Activated naive CD4-positive, alpha-beta T cell treated with anti-CD3 and anti-CD28 coated beads, Interleukin-2, amount 50 U/mL, for 24 hours (primary cell): ENCODE data around the gene DOK6.

ENCODE experiments used
- H3K27ac Mint-ChIP-seq: one replicate; pipeline ENCODE4 v1.8.0; 2021; ENCODE audit warnings: mild to moderate bottlenecking, mixed read lengths
- H3K27me3 Mint-ChIP-seq: one replicate; pipeline ENCODE4 v1.8.0; 2021; ENCODE audit warnings: mixed read lengths
- H3K36me3 Mint-ChIP-seq: one replicate; pipeline ENCODE4 v1.8.0; 2021; ENCODE audit warnings: mixed read lengths
- H3K4me1 Mint-ChIP-seq: one replicate; pipeline ENCODE4 v1.8.0; 2021; ENCODE audit warnings: mixed read lengths
- H3K4me3 Mint-ChIP-seq: one replicate; pipeline ENCODE4 v1.8.0; 2021; ENCODE audit warnings: mild to moderate bottlenecking, mixed read lengths
- H3K9me3 Mint-ChIP-seq: one replicate; pipeline ENCODE4 v1.8.0; 2021; ENCODE audit warnings: mixed read lengths

DOK6 gene

DNA sequence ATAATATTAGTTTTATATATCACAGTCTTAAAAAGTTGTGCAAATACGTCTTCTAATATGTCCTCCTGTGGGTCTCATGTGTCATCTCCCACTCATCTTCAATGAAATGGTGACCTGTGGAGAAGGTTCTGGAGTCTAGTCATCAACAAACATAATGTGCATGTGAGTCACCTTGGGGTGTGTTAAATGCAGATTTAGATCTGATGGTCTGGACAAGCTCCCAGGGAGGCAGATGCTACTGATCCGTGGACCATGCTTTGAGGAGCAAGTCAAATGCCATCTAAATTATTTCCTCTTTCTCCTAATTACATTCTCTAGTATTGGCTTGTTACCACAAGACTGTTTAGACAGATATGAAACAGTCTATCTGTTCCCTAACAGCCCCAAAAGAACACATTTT, 336.0 kb downstream of the DOK6 start:
- H3K4me3 Mint-ChIP-seq: no peak overlapping the region
- H3K9me3 Mint-ChIP-seq: no peaks in the 10 kb centered on the region
- peaks cover 6% of the 10 kb centered on the region for H3K36me3 Mint-ChIP-seq
- H3K27me3 Mint-ChIP-seq: no peaks in the 10 kb centered on the region
- H3K27ac Mint-ChIP-seq: no peak overlapping the region
- no peaks in the 10 kb centered on the region for H3K4me1 Mint-ChIP-seq

DNA sequence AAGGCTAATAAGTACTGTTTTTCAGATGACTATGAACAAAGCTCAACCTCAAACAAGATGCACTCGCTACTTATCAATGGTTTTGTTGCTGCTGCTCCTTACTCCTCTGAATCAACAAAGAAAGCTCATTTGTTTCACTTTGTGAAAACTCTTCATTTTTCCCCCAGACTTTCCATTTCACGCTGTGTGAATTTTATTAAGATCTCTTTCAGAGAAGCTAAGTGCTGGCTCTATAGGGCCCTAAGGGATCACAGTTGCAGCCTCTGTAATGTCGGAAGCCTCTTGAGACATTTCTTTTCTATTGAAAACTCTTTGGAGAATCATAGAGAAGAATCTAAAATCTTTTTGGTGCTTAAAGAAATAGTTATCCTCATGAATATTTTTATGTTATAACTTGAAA, 337.2 kb downstream of the DOK6 start:
- Mint-ChIP-seq H3K36me3 (peaks cover 2% of the 10 kb centered on the region), H3K27me3 (no peaks in the 10 kb centered on the region), H3K4me1 (no peaks in the 10 kb centered on the region), H3K27ac (no peak overlapping the region), H3K9me3 (no peaks in the 10 kb centered on the region), H3K4me3 (no peak overlapping the region)

DNA sequence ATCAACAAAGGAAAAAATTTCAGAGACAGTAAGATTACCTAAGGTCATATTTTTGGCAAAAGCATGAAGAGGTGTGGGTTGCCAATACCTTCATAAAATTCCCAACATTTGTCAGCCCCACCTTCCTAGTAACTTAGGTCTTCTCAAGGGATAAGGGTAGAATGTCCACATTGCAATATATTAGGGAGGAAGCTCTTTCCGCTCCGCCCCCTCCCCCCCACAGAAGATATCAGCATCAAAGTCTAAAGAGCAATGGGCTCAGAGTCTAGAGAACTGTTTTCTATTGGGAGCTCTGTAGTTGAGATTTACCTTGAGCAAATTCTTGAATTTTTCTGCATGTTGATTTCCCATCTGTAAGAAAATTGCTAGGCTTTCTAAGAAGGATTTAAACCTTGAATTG, 346.7 kb downstream of the DOK6 start:
- H3K4me1 Mint-ChIP-seq: no peaks in the 10 kb centered on the region
- H3K27me3 Mint-ChIP-seq: no peaks in the 10 kb centered on the region
- H3K9me3 Mint-ChIP-seq: no peaks in the 10 kb centered on the region
- no peak overlapping the region for H3K27ac Mint-ChIP-seq
- H3K4me3 Mint-ChIP-seq: no peak overlapping the region
- H3K36me3 Mint-ChIP-seq: peaks cover 7% of the 10 kb centered on the region

DNA sequence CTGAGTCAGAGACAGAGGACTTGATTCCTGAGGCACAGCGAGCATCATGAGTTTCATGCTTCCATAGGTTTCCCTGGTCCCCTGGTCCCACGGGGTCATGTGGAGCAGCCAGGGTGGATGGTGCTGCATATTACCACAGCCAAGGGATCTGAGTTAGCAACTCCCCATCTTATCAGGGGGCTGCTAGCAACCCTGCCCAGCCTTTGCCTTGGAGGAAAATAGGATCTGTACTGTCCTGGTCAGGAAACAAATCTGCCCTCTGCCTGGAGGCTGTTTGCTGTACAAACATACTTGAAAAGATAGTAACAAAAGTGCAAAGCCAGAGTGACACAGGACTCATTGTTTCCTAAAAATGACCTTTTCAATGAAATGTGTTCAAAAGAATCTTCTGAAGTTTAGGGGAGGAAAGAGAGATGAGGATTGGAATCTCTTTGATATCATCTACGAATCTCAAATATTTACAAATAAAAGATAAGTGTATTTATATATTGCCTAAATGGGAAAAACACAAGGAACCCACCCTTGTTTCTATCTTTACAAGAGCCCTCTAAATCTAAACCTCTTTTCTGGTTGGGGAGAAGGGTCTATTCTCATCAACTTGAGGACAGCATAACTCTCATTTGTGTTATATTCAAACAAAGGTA, 352.2 kb downstream of the DOK6 start:
- peaks cover 23% of the 10 kb centered on the region for H3K9me3 Mint-ChIP-seq
- H3K27me3 Mint-ChIP-seq: no peaks in the 10 kb centered on the region
- peaks cover 38% of the 10 kb centered on the region for H3K4me1 Mint-ChIP-seq
- no peak overlapping the region for H3K27ac Mint-ChIP-seq
- no peak overlapping the region for H3K4me3 Mint-ChIP-seq
- peaks cover 20% of the 10 kb centered on the region for H3K36me3 Mint-ChIP-seq

DNA sequence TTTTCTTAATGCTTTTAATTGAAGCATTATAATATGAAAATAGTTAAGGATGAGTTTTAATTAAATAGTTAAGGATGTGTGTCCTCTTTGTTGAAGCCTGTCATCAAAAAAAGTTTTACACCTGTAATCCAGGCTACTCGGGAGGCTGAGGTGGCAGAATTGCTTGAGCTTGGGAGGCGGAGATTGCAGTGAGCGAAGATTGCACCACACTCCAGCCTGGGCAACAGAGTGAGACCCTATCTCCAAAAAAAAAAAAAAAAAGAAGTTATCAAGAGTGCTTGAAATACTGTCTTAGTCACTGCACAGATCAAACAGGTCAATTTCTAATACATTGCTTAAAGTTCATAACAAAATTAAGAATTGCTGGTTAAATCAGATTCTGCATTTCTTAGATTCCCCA, 353.4 kb downstream of the DOK6 start:
- peaks cover 47% of the 10 kb centered on the region for H3K4me1 Mint-ChIP-seq
- H3K9me3 Mint-ChIP-seq: peaks cover 23% of the 10 kb centered on the region
- peaks cover 20% of the 10 kb centered on the region for H3K36me3 Mint-ChIP-seq
- no peaks in the 10 kb centered on the region for H3K27me3 Mint-ChIP-seq
- H3K27ac Mint-ChIP-seq: no peak overlapping the region
- H3K4me3 Mint-ChIP-seq: no peak overlapping the region

DNA sequence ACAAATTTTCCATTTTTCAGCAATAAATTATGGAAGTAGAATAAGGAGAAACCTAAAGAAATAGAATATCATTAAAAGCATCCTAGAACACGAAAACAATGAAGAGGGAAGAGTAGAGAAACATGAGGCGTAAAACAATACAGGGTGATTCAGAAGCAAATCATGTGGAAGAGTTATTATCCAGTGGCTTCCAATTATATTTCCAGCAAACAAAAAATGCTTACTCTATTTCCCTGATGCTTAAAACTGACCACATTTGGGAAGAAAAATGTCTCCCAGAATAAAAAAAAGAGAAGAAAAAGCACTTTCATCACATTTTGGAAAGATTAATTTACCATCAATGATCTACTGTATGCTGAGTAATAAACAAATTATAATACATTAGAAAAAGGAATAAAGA, 354.4 kb downstream of the DOK6 start:
- H3K27ac Mint-ChIP-seq: no peak overlapping the region
- peak overlapping the region; percentile 3 for H3K4me3 Mint-ChIP-seq
- H3K4me1 Mint-ChIP-seq: peaks cover 47% of the 10 kb centered on the region
- peaks cover 17% of the 10 kb centered on the region for H3K36me3 Mint-ChIP-seq
- peaks cover 23% of the 10 kb centered on the region for H3K9me3 Mint-ChIP-seq
- H3K27me3 Mint-ChIP-seq: no peaks in the 10 kb centered on the region

DNA sequence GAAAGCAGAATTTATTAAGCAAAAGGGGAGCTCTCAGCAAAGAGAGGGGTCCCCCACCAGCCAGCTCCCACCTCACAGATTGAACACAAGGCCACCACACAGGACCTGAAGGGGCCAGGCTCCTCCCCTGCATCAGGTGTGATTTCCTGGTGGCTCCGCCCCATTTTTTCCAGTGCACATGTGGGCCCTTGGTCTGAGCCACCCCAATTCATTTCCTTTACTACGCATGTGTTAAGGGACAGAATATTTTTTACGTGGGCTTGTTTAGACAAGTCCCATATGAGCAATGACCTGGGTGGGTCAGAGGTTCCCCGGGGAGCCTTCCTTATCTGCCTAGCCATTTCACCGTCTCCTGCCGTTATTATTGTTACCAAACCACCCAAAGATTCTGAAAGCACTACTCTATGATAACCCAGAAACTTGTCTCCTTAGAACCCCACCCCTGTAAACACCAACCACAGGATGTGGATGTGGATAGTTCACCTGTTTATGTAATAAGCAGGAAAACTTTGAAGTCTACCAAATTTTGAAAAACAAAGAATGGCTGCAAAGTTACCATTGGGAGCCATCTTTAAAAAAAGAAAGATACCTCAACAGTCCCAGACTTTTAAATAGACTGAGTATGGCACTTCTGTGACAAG, 355.3 kb downstream of the DOK6 start:
- Mint-ChIP-seq H3K4me3 (peak overlapping the region; percentile 27), H3K9me3 (peaks cover 23% of the 10 kb centered on the region), H3K27ac (peak overlapping the region; percentile 10), H3K36me3 (peaks cover 13% of the 10 kb centered on the region), H3K27me3 (no peaks in the 10 kb centered on the region), H3K4me1 (peaks cover 47% of the 10 kb centered on the region)

DNA sequence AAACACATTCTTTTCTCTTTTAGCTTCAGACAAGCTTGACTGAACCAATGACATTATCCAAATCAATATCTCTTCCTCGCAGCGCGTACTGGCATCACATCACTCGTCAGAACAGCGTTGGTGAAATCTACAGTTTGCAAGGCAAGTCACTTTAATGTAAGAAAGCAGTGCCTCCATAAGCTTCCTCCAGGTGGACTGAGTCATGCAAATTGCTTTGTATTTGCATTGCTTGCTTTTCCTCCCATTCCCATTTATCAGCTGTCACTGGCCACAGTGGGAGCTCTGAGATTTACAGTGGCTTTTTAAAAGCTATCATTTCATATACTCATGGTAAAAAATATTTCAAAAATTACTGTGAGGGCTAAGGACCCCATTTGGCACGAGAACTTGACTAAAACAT, 357.0 kb downstream of the DOK6 start:
- Mint-ChIP-seq H3K36me3 (peaks cover 13% of the 10 kb centered on the region), H3K27me3 (no peaks in the 10 kb centered on the region), H3K9me3 (peaks cover 23% of the 10 kb centered on the region), H3K27ac (no peak overlapping the region), H3K4me3 (no peak overlapping the region), H3K4me1 (peaks cover 47% of the 10 kb centered on the region)

DNA sequence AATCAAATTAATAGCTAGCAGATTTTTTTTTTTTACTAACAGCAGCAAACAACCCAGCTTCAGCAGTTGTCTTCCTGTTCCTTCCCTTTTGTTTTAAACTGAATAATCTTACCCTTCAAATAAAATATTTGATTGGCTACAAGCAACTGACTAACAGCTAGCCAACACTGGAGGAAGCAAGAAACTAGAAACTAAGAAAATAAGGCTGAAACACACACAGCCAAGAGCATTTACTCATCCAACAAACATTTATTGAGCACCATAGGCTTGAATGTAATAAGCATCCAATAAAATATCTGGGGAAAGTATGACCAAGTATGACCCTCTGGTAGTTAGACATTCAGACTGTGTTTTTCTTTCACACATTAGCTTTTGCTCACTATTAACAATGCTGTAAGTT, 357.8 kb downstream of the DOK6 start:
- H3K4me1 Mint-ChIP-seq: peaks cover 44% of the 10 kb centered on the region
- H3K27ac Mint-ChIP-seq: no peak overlapping the region
- H3K27me3 Mint-ChIP-seq: no peaks in the 10 kb centered on the region
- H3K9me3 Mint-ChIP-seq: peaks cover 23% of the 10 kb centered on the region
- H3K4me3 Mint-ChIP-seq: no peak overlapping the region
- peaks cover 13% of the 10 kb centered on the region for H3K36me3 Mint-ChIP-seq

DNA sequence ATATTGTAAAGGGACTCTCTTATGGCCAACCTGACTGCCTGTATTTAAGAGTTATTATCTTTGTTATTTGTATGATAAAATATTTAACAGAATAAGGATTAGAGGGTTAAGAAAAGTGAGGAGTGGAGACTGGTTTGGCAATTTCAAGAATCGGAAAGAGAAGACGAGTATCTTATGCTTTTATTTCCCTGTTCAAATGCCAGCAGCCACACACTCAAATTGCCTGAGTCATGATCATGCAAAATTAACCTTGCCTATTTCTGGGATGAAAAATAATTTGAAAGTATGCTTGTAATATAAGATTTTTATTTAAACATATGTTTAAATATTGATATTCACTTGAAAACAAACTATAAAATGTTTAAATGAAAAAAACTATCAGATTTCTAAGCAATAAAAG, 358.4 kb downstream of the DOK6 start:
- no peak overlapping the region for H3K4me3 Mint-ChIP-seq

DNA sequence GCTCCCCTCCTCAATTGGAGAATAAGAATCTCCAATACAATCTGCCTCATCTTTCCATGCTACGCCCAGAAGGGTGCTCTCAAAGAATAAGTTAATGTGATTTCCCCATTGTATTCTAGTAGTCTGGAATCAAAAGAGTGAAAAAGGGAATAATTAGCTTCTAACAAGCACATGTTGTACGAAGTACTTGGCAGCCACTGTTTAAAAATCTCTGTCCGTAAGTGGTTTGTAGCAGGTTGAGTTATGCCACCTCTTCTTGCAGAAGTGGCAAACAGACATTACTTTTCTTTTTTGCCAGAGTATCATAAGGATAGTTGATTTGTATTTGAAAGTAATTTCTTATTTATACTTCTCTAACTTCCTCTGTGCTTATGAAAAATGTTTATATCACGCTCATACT, 362.3 kb downstream of the DOK6 start:
- H3K27ac Mint-ChIP-seq: no peak overlapping the region
- H3K4me3 Mint-ChIP-seq: no peak overlapping the region
- no peaks in the 10 kb centered on the region for H3K27me3 Mint-ChIP-seq
- H3K4me1 Mint-ChIP-seq: peaks cover 8% of the 10 kb centered on the region
- H3K36me3 Mint-ChIP-seq: peaks cover 6% of the 10 kb centered on the region
- no peaks in the 10 kb centered on the region for H3K9me3 Mint-ChIP-seq

More for the DNA sequence above, 358.4 kb downstream of the DOK6 start:
- H3K36me3 Mint-ChIP-seq: peaks cover 13% of the 10 kb centered on the region
- H3K9me3 Mint-ChIP-seq: peaks cover 23% of the 10 kb centered on the region
- H3K27ac Mint-ChIP-seq: no peak overlapping the region
- H3K27me3 Mint-ChIP-seq: no peaks in the 10 kb centered on the region
- peaks cover 43% of the 10 kb centered on the region for H3K4me1 Mint-ChIP-seq

DNA sequence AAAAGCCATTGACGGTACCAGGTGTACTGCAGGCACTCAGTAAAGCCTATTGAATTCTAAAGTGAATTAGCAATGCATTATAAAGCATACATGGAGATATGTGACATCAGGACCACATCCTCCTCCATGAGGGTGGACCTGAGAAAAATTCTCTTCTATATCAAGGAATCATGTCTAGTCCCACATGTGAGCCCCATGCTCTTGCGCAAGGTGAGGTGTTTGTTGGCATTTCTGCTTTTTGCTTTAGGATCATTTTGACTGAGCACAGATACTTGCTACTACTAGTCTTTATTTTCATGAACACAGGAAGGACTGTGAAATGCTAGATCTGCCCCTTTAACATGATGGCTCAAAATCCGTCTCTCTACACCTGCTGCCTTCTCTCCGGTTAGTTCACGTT, 363.1 kb downstream of the DOK6 start:
- Mint-ChIP-seq H3K4me3 (no peak overlapping the region), H3K4me1 (no peaks in the 10 kb centered on the region), H3K9me3 (no peaks in the 10 kb centered on the region), H3K36me3 (peaks cover 6% of the 10 kb centered on the region), H3K27me3 (no peaks in the 10 kb centered on the region), H3K27ac (no peak overlapping the region)

DNA sequence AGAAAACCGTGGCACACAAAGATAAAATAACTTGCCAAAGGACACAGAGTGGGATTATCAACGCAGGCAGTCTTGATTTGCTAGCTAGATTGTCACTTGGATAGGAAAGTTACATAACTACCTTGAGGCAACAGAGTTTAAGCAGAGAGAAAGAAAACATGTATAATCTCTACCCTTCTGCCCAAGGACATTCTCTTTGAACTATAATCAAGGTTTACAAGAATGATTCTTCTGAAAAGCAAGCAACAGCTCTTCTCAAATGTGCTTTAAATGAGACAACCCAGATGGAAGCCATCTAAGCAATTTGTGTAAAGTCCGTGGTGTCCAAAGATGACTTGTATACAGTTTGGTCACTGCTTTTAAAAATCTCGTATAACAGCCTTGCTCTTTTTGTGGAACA, 369.6 kb downstream of the DOK6 start:
- Mint-ChIP-seq H3K27me3 (no peaks in the 10 kb centered on the region), H3K4me3 (no peak overlapping the region), H3K9me3 (peaks cover 11% of the 10 kb centered on the region), H3K27ac (no peak overlapping the region), H3K36me3 (peaks cover 17% of the 10 kb centered on the region), H3K4me1 (peaks cover 11% of the 10 kb centered on the region)

DNA sequence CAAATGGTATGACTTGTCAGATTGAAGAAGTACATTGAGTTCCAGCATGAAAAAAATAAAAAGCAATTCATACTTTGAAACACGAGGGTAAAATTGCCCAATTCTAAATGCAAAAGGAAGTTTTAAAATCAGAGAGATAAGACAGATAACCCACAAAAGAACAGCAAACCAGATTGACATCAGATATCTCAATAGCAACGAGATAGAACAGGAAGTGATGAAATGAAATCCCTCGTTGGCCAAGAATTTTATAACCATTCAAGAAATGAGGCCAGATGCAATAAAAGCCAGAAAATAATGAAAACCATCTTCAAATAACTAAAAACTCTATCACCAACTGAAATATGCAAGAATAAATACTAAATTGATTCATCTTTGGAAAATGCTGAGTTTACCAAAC, 374.1 kb downstream of the DOK6 start:
- Mint-ChIP-seq H3K27me3 (no peaks in the 10 kb centered on the region), H3K27ac (peak overlapping the region; percentile 15), H3K4me1 (peaks cover 11% of the 10 kb centered on the region), H3K9me3 (peaks cover 11% of the 10 kb centered on the region), H3K36me3 (peaks cover 13% of the 10 kb centered on the region), H3K4me3 (no peak overlapping the region)

DNA sequence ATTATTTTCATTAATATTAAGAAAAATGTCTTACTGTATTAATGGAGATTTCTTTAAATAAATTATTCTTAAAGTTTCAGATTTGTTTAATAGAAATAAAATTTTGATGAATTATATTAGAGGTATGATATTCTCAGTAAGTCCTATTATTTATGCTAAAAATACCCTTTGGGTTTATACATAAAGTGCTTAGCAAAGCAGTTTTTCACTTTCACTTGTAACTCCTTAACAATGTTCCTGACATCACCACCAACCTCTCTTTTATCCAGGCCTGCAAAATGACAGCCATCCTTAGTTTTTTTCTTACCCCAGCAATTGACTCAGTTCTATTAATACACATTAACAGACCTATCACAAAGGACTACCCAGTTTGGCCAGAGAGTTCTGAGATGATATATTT, 376.6 kb downstream of the DOK6 start:
- Mint-ChIP-seq H3K9me3 (peaks cover 10% of the 10 kb centered on the region), H3K27ac (no peak overlapping the region), H3K4me1 (peaks cover 11% of the 10 kb centered on the region), H3K27me3 (no peaks in the 10 kb centered on the region), H3K4me3 (no peak overlapping the region), H3K36me3 (peaks cover 8% of the 10 kb centered on the region)

DNA sequence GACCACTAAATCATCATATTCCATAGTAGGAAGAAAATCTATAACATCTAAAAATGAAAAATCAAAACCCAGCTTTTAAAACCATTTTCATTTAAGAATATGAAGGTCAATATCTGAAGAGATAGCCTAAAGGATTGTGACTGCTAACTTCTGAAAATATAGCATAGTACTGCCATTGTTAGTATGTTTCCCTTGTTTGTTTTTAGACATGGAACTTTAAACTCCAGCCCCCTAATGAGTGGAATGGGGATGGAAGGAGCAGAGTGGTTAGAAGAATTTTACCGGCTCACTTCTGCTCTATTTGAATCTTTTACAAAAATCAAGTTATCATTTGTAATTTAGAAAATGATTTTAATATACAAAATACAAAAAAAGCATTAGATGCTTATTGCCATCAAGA, 378.0 kb downstream of the DOK6 start:
- H3K27ac Mint-ChIP-seq: no peak overlapping the region
- peaks cover 5% of the 10 kb centered on the region for H3K9me3 Mint-ChIP-seq
- H3K4me1 Mint-ChIP-seq: peaks cover 11% of the 10 kb centered on the region
- H3K27me3 Mint-ChIP-seq: no peaks in the 10 kb centered on the region
- H3K36me3 Mint-ChIP-seq: no peaks in the 10 kb centered on the region
- no peak overlapping the region for H3K4me3 Mint-ChIP-seq

DNA sequence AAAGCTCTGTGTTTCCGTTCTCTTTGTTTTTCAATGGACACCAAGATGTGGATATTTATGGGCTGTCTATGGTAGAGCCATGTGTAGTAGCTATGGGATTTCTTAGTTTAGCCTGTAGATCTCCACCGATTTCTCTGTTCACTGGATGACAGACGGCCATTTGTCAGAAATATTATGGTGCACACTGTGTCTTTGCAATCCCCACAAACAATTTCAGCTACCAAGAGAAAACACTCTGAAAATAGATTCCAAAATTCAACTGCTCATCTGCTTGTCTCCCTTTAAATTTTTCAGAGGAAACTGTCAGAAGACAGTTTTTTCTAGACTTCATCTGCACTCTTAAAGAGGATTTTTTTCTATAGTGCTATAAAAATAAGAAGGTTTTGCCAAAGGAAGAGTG, 380.2 kb downstream of the DOK6 start:
- Mint-ChIP-seq H3K9me3 (no peaks in the 10 kb centered on the region), H3K27ac (no peak overlapping the region), H3K36me3 (no peaks in the 10 kb centered on the region), H3K4me1 (no peaks in the 10 kb centered on the region), H3K4me3 (no peak overlapping the region), H3K27me3 (no peaks in the 10 kb centered on the region)
